Ramos (cell line): ENCODE data around the gene SLC35F2.
"Not testable (repeated sequence)": the region's sequence is repeated elsewhere in the genome, so short reads cannot be mapped to it uniquely, and the experiment has no call there.

Source experiments
- in situ Hi-C: fragments of 300-500 bp; cut with MboI; formaldehyde crosslinking; loops from one replicate; pipeline ENCODE4 v1.14.3; 2022; ENCODE audit warnings: low sequenced_read_pairs; ENCODE audit not compliant: unreplicated experiment

The SLC35F2 gene

DNA sequence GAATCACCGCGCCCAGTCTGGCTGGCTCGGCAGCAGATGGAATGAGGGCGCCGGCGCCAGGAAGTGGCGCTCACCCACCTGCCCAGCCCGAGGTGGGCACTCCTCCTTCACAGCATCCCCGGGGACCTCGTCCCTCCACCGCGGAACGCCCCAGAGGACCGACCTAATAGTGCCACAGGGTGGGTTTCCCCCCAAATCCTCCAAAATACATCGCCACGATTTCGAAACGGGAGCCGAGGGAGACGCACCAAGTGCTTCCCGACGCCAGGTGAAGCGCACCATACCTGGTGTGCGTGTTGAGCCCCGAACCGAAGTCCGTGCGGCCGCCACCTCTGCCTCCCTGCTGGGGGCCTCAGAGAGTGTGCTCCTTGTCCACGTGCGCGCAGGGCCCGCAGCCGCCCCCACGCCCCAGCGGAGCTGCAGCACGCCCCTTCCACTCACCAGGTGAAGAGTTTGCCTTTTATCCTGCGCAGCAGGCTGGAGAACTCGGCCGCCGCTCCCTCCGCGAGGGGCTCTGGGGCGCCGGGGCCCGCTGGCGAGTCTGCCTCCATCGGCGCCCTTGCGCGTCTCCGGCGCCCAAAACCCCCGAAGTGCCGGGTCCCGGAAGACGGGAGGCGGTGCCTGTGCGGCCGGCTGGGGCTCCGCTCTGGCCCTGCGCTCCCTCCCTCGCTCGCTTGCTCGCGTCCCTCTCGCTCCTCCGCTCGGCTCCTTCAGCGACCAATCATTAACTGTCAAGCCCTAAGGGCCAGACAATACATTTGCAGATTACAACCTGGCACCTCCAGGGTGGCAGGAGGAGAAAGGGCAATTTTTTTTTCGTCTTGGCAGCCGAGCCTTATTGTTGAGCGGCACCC is at the start of gene SLC35F2:
TSS of gene SLC35F2 (minus strand) at position 571 of the 854 bp plus-strand sequence. CDS start at position 551, 20 bp downstream.
- in situ Hi-C loops = no loop called here

DNA sequence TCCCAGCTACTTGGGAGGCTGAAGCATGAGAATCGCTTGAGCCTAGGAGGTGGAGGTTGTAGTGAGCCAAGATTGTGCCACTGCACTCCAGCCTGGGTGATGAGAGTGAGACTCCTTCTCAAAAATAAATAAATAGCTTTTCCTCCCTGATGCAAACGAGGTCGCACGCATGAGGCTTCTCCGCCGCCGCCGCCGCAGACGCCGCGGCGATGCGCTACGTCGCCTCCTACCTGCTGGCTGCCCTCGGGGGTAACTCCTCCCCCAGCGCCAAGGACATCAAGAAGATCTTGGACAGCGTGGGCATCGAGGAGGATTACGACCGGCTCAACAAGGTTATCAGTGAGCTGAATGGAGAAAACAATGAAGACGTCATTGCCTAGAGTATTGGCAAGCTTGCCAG is 49.6 kb upstream of the SLC35F2 start:
- in situ Hi-C loops = no loop called here

GRCh38 chr11:107898270-107898669 is 39.7 kb upstream of the SLC35F2 start:
- in situ Hi-C loops = no loop called here

- in situ Hi-C loops = no loop called here
Observed at GRCh38 chr11:107882095-107882820, 23.7 kb upstream of the SLC35F2 start.

GRCh38 chr11:107881471-107881870 is 22.9 kb upstream of the SLC35F2 start:
- in situ Hi-C loops = not testable (repeated sequence)

DNA sequence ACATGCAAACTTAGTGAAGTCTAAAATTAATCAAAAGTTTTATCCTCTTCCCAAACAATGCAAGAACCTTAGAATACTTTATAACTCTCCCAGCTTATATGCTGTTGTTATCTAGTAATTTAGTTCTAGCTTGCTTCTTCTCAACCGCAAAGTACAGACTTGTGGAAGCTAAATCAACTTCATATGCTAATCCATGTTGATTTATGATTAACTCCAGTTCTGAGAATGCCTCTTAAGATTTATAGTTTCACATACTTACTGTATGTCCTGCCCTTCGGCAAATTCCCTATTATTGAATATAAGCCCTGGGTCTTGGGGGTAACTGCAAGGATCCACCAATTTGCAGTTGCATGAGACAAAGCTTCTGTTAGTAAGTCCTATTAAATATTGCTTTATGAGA is 17.6 kb upstream of the SLC35F2 start:
- in situ Hi-C loops = no loop called here

GRCh38 chr11:107864591-107864990 is 6.0 kb upstream of the SLC35F2 start:
- in situ Hi-C loops = no loop called here

- in situ Hi-C loops = no loop called here
Observed at GRCh38 chr11:107860688-107861087, 2.1 kb upstream of the SLC35F2 start.

- in situ Hi-C loops = not testable (repeated sequence)
Observed at GRCh38 chr11:107860240-107860620, 1.6 kb upstream of the SLC35F2 start.

GRCh38 chr11:107859459-107860239 is 1.1 kb upstream of the SLC35F2 start:
- in situ Hi-C loops = no loop called here

DNA sequence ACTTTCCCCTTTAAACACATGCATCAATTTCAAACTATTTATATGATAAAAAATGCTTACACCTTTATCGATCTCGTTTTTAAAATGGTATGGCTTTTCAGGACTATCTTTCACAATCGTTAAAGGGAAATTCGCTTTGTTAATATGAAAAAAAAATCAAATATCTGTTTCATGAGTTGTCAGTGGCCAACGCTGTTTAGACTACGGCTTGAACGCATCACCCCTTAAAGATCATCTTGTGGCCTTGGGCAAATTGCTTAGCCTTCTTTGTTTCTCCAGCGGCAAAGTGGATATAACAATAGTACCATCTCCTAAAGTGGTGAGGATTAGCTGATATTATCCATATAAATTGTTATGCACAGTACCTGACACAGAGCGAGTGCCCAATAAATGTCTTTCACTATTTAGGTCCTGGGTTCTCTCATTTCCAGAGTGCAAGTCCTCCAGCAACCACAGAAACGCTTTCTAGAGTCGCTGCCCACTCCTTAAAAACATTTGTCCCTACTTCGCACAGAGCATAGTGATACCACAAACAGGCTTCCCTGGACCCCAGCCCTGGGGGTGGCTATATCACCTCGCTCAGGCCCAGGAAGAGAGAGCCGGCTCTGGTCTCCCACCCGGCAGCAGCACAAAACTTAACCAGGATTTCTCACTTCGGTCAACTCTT is 904 bp downstream of the SLC35F2 start:
- in situ Hi-C loops = no loop called here

DNA sequence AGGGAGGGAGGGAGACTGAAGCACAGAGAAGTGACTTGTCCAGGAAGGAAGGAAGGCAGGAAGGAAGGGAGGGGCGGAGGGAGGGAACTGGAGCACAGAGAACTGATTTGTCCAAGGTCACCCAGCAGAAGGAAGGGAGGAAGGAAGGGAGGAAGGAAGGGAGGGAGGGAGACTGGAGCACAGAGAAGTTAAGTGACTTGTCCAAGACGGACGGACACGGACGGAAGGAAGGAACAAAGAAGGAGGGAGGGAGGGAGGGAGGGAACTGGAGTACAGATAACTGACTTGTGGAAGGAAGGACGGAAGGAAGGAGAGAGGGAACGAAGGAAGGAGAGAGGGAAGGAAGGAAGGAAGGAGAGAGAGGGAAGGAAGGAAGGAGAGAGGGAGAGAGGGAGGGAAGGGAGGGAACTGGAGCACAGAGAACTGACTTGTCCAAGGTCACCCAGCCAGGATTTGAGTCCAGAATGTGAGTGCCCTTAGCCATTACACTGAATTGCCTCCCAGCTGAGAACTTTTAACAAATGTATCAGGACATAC is 1.5 kb downstream of the SLC35F2 start:
- in situ Hi-C loops = no loop called here

- in situ Hi-C loops = no loop called here
Observed at GRCh38 chr11:107856180-107856980, 2.2 kb downstream of the SLC35F2 start.

DNA sequence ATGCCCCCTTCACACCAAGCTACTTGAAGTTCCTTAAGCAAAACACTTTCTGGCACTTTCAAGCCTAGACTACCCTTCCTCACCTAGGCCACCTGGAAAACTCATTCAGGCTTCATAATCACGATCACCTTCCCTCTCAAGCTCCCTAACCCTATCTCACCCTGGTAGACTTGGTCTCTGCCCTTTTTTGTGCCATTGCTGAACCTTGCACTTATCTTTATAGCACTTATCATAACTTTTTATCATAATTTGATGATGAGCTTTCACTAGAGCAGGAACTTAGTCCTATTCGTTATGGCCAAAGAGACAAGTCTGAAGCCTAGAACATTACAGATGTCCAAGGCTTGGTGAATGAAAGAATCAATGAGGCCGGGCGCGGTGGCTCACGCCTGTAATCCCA is 5.5 kb downstream of the SLC35F2 start:
- in situ Hi-C loops = no loop called here

- in situ Hi-C loops = no loop called here
Observed at GRCh38 chr11:107851704-107852310, 6.8 kb downstream of the SLC35F2 start.

GRCh38 chr11:107849790-107850189 is 8.8 kb downstream of the SLC35F2 start:
- in situ Hi-C loops = no loop called here

- in situ Hi-C loops = no loop called here
Observed at GRCh38 chr11:107848345-107848744, 10.2 kb downstream of the SLC35F2 start.

DNA sequence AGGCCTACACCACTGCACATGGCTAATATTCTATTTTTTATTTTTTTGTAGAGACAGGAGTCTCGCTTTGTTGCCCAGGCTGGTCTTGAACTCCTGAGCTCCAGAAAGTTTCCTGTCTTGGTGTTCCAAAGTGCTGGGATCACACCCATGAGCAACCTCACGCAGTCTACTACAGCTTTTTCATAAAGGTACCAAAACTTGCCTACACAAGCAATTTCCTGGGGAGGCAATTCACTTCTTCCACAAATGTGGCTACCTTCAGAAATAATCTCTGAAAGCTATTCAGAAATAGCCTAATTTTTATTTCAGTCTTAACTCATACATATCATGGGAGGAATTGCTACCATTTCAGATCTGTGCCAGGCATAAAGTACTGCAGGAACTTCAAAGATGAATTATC is 11.4 kb downstream of the SLC35F2 start:
- in situ Hi-C loops = no loop called here

DNA sequence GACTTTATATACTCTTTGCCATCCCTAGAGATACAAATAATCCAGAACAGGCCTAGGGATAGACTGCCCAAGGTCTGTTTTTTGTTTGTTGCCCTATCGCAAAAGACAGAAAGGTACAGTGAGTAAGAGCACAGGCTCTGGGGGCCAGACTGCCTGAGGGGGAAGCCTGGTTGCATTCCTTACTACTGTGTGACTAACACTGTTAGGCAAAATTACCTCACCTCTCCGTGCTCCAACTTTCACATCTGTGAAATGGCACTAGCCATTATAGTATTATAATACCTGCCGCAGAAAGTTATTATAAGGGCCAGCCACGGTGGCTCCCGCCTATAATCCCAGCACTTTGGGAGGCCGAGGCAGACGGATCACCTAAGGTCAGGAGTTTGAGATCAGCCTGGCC is 14.5 kb downstream of the SLC35F2 start:
- in situ Hi-C loops = no loop called here
